GM12878 (cell line): ENCODE measurements around the gene GAMT. TPM values are rescaled to one million over a fixed set of nuclear protein-coding genes. Genes with fewer than 3 reads are reported as not detected.
A peak's percentile ranks its signal among the peaks of the same experiment; 100 is the strongest.

Experiments
- CEBPB ChIP-seq, 2 experiments: fragments of 150-350 bp in 1 of 2; IDR thresholded peaks; 2 replicates each; pipeline ENCODE4 v1.6.1; 2012 to 2014; ENCODE audit warnings: low read depth in 2 of 2, low read length in 2 of 2, borderline replicate concordance in 1 of 2, inconsistent platforms in 1 of 2
- CTCF ChIP-seq, 3 experiments: IDR thresholded peaks in 2 of 3; conservative IDR thresholded peaks in 1 of 3; 2 replicates each; pipeline ENCODE4 v1.5.1; 2011; ENCODE audit warnings: low read depth in 3 of 3, low read length in 3 of 3, mild to moderate bottlenecking in 3 of 3, control low read depth in 2 of 3, moderate library complexity in 2 of 3, inconsistent platforms in 1 of 3, mixed read lengths in 1 of 3; ENCODE audit not compliant: control insufficient read depth in 2 of 3, insufficient read depth in 1 of 3; ENCODE audit errors: extremely low read depth in 1 of 3
- EED ChIP-seq: sonication (generic); IDR thresholded peaks from 2 replicates; pipeline ENCODE4 v1.6.1; 2016; ENCODE audit warnings: antibody characterized with exemption, low read depth
- GABPA ChIP-seq: IDR thresholded peaks from 2 replicates; pipeline ENCODE4 v1.6.1; 2014; ENCODE audit warnings: antibody characterized with exemption, low read depth, mild to moderate bottlenecking, inconsistent platforms
- HCFC1 ChIP-seq: fragments of 150-350 bp; IDR thresholded peaks from 2 replicates; pipeline ENCODE4 v1.6.1; 2014; ENCODE audit warnings: low read length
- HDAC6 ChIP-seq: fragments of 200-600 bp; sonication (generic); IDR thresholded peaks from one replicate; pipeline ENCODE4 v1.8.0; 2017; ENCODE audit warnings: antibody characterized with exemption; ENCODE audit not compliant: unreplicated experiment
- HSF1 ChIP-seq: fragments of 150-350 bp; IDR thresholded peaks from 2 replicates; pipeline ENCODE4 v1.6.1; 2014; ENCODE audit warnings: mild to moderate bottlenecking, low read depth, low read length
- IKZF1 ChIP-seq: fragments of 450-650 bp; conservative IDR thresholded peaks from 2 replicates; pipeline ENCODE4 v1.6.1; 2017; ENCODE audit warnings: antibody characterized with exemption, mild to moderate bottlenecking
- IKZF2 ChIP-seq, 2 experiments: fragments of 450-650 bp; IDR thresholded peaks; 2 replicates each; pipeline ENCODE4 v1.6.1; 2017; ENCODE audit warnings: mild to moderate bottlenecking in 2 of 2, moderate library complexity in 2 of 2
- MLLT1 ChIP-seq: fragments of 450-650 bp; IDR thresholded peaks from 2 replicates; pipeline ENCODE4 v1.6.1; 2016; ENCODE audit warnings: mild to moderate bottlenecking
- MYC ChIP-seq: IDR thresholded peaks from 2 replicates; pipeline ENCODE4 v1.6.1; 2011; ENCODE audit warnings: mild to moderate bottlenecking, low read length, moderate library complexity, inconsistent platforms; ENCODE audit not compliant: insufficient read depth, insufficient replicate concordance, insufficient read length, severe bottlenecking
- RCOR1 ChIP-seq: conservative IDR thresholded peaks from 2 replicates; pipeline ENCODE4 v1.6.1; 2012; ENCODE audit warnings: low read depth, low read length, improper control_type of control experiment
- RELB ChIP-seq: fragments of 450-650 bp; IDR thresholded peaks from 2 replicates; pipeline ENCODE4 v1.6.1; 2017; ENCODE audit warnings: low read depth, mild to moderate bottlenecking, moderate library complexity
- RUNX3 ChIP-seq: IDR thresholded peaks from 2 replicates; pipeline ENCODE4 v1.6.1; 2012; ENCODE audit warnings: low read length, inconsistent platforms
- TCF12 ChIP-seq: IDR thresholded peaks from 2 replicates; pipeline ENCODE4 v1.6.1; 2011; ENCODE audit warnings: low read depth, mild to moderate bottlenecking, low read length
- WRNIP1 ChIP-seq: IDR thresholded peaks from 2 replicates; pipeline ENCODE4 v1.6.1; 2011; ENCODE audit warnings: low read depth, low read length, improper control_type of control experiment, borderline replicate concordance
- ZNF274 ChIP-seq: IDR thresholded peaks from one replicate; pipeline ENCODE4 v1.8.0; 2011; ENCODE audit not compliant: insufficient read length, insufficient read depth
- ZNF687 ChIP-seq: fragments of 450-650 bp; IDR thresholded peaks from 2 replicates; pipeline ENCODE4 v1.6.1; 2017; ENCODE audit warnings: mild to moderate bottlenecking, moderate library complexity
- polyA plus RNA-seq, 11 experiments: library from polyadenylated mRNA; depleted of rRNA in 4 of 11; unstranded in 6 of 11; stranded (reverse) in 5 of 11; fragments of >200 nt; fragmentation: Nextera tagmentation in 4 of 11; fragmentation: Illumina TruSeq in 1 of 11; extraction: Ambion mirVana in 4 of 11; extraction: Trizol in 1 of 11; gene quantifications; 1 replicate in 1 of 11; 2 replicates in 10 of 11; pipeline versions ENCODE4 v1.2.1 to v1.2.3, GENCODE V29; 2011 to 2016; ENCODE audit warnings: inconsistent platforms in 2 of 11, missing spikeins in 2 of 11, low read depth in 1 of 11
- total RNA-seq, 4 experiments: library from RNA; depleted of rRNA in 3 of 4; stranded (reverse); fragments of >200 nt in 3 of 4; fragmentation: Illumina TruSeq in 1 of 4; extraction: Trizol in 1 of 4; gene quantifications; 2 replicates each; pipeline versions ENCODE4 v1.2.1 to v1.2.3, GENCODE V29; 2013 to 2021

The GAMT gene
- total and polyA plus RNA-seq, 10 of the 15 experiments (the other 5 are each of a cell fraction or from before 2014, with no cell fraction given): 1.6 to 131 (median 38.8) TPM

GRCh38 chr19:1362387-1363257, 38.7 kb downstream of the GAMT start (continued):
- TF ChIP-seq CTCF (IDR thresholded peaks at IDR 0.05 in 2 of 3, conservative IDR thresholded peaks at IDR 0.05 in 1 of 3; ENCODE audit: control insufficient read depth in 2 of 3, extremely low read depth in 1 of 3, insufficient read depth in 1 of 3, low read depth in 3 of 3, low read length in 3 of 3) (no peak), RCOR1 (no peak), MLLT1 (peak; percentile 56; the same call in 1 of the 2 replicates), HDAC6 (no peak), IKZF2 (IDR thresholded peaks at IDR 0.05) (peak in 1 of 2 experiments; percentile 18; a peak in 1 of 4 replicates), ZNF274 (no peak), ZNF687 (peak; percentile 10; the same call in 1 of the 2 replicates), CEBPB (IDR thresholded peaks at IDR 0.05; ENCODE audit: borderline replicate concordance in 1 of 2, low read depth in 2 of 2, low read length in 2 of 2) (no peak), HSF1 (no peak), GABPA (no peak), RUNX3 (peak; percentile 23; the same call in 1 of the 2 replicates), TCF12 (no peak), IKZF1 (peak; percentile 46; the same call in 1 of the 2 replicates), RELB (peak; percentile 32; the same call in 1 of the 2 replicates), WRNIP1 (no peak), EED (0 out of 2 replicates have a peak, but pooled peaks have one; percentile 17), HCFC1 (no peak), MYC (no peak)
